Activated naive CD4-positive, alpha-beta T cell treated with anti-CD3 and anti-CD28 coated beads, Interleukin-2, amount 50 U/mL, for 24 hours (primary cell): ENCODE measurements around the gene CA12.

Source experiments
- H3K27ac Mint-ChIP-seq: one replicate; pipeline ENCODE4 v1.8.0; 2021; ENCODE audit warnings: mild to moderate bottlenecking, mixed read lengths
- H3K27me3 Mint-ChIP-seq: one replicate; pipeline ENCODE4 v1.8.0; 2021; ENCODE audit warnings: mixed read lengths
- H3K36me3 Mint-ChIP-seq: one replicate; pipeline ENCODE4 v1.8.0; 2021; ENCODE audit warnings: mixed read lengths
- H3K4me1 Mint-ChIP-seq: one replicate; pipeline ENCODE4 v1.8.0; 2021; ENCODE audit warnings: mixed read lengths
- H3K4me3 Mint-ChIP-seq: one replicate; pipeline ENCODE4 v1.8.0; 2021; ENCODE audit warnings: mild to moderate bottlenecking, mixed read lengths
- H3K9me3 Mint-ChIP-seq: one replicate; pipeline ENCODE4 v1.8.0; 2021; ENCODE audit warnings: mixed read lengths

The CA12 gene

GRCh38 chr15:63299943-63300575 is 81.6 kb downstream of the CA12 start:
- H3K4me1 Mint-ChIP-seq: peaks cover 6% of the 10 kb centered on the region
- H3K27me3 Mint-ChIP-seq: no peaks in the 10 kb centered on the region
- no peak overlapping the region for H3K27ac Mint-ChIP-seq
- no peak overlapping the region for H3K4me3 Mint-ChIP-seq
- H3K36me3 Mint-ChIP-seq: peaks cover 24% of the 10 kb centered on the region
- no peaks in the 10 kb centered on the region for H3K9me3 Mint-ChIP-seq

GRCh38 chr15:63296195-63296594 is 85.5 kb downstream of the CA12 start:
- Mint-ChIP-seq H3K36me3 (peaks cover 20% of the 10 kb centered on the region), H3K9me3 (no peaks in the 10 kb centered on the region)

GRCh38 chr15:63295341-63295740 is 86.3 kb downstream of the CA12 start:
- Mint-ChIP-seq H3K27me3 (no peaks in the 10 kb centered on the region), H3K27ac (no peak overlapping the region), H3K4me3 (no peak overlapping the region), H3K4me1 (peaks cover 9% of the 10 kb centered on the region), H3K36me3 (peaks cover 17% of the 10 kb centered on the region), H3K9me3 (no peaks in the 10 kb centered on the region)

More at GRCh38 chr15:63296195-63296594, 85.5 kb downstream of the CA12 start:
- Mint-ChIP-seq H3K27ac (no peak overlapping the region), H3K27me3 (no peaks in the 10 kb centered on the region), H3K4me1 (peaks cover 9% of the 10 kb centered on the region), H3K4me3 (no peak overlapping the region)

- Mint-ChIP-seq H3K27me3 (no peaks in the 10 kb centered on the region), H3K27ac (no peak overlapping the region), H3K4me3 (no peak overlapping the region), H3K4me1 (peaks cover 9% of the 10 kb centered on the region), H3K36me3 (peaks cover 17% of the 10 kb centered on the region), H3K9me3 (no peaks in the 10 kb centered on the region)
These were observed 87.3 kb downstream of the CA12 start for GRCh38 chr15:63294359-63294758.

- H3K27ac Mint-ChIP-seq: no peak overlapping the region
- H3K36me3 Mint-ChIP-seq: peaks cover 10% of the 10 kb centered on the region
These were observed 88.9 kb downstream of the CA12 start for GRCh38 chr15:63292771-63293170.

GRCh38 chr15:63292241-63292640 is 89.4 kb downstream of the CA12 start:
- peaks cover 17% of the 10 kb centered on the region for H3K4me1 Mint-ChIP-seq
- H3K9me3 Mint-ChIP-seq: no peaks in the 10 kb centered on the region
- no peak overlapping the region for H3K27ac Mint-ChIP-seq
- H3K27me3 Mint-ChIP-seq: no peaks in the 10 kb centered on the region
- peaks cover 9% of the 10 kb centered on the region for H3K36me3 Mint-ChIP-seq
- no peak overlapping the region for H3K4me3 Mint-ChIP-seq

More at GRCh38 chr15:63292771-63293170, 88.9 kb downstream of the CA12 start:
- Mint-ChIP-seq H3K9me3 (no peaks in the 10 kb centered on the region), H3K4me1 (peaks cover 17% of the 10 kb centered on the region), H3K27me3 (no peaks in the 10 kb centered on the region), H3K4me3 (no peak overlapping the region)

- Mint-ChIP-seq H3K36me3 (peaks cover 6% of the 10 kb centered on the region), H3K4me3 (no peak overlapping the region), H3K4me1 (peaks cover 17% of the 10 kb centered on the region), H3K27me3 (no peaks in the 10 kb centered on the region), H3K9me3 (no peaks in the 10 kb centered on the region), H3K27ac (no peak overlapping the region)
These were observed 90.1 kb downstream of the CA12 start for GRCh38 chr15:63291507-63291906.

GRCh38 chr15:63288778-63289378 is 92.8 kb downstream of the CA12 start:
- no peaks in the 10 kb centered on the region for H3K27me3 Mint-ChIP-seq
- peaks cover 3% of the 10 kb centered on the region for H3K36me3 Mint-ChIP-seq
- peaks cover 9% of the 10 kb centered on the region for H3K4me1 Mint-ChIP-seq
- H3K9me3 Mint-ChIP-seq: no peaks in the 10 kb centered on the region
- no peak overlapping the region for H3K4me3 Mint-ChIP-seq
- H3K27ac Mint-ChIP-seq: no peak overlapping the region

- Mint-ChIP-seq H3K9me3 (no peaks in the 10 kb centered on the region), H3K36me3 (peaks cover 7% of the 10 kb centered on the region), H3K27me3 (no peaks in the 10 kb centered on the region), H3K4me3 (no peak overlapping the region), H3K27ac (no peak overlapping the region), H3K4me1 (peaks cover 14% of the 10 kb centered on the region)
These were observed 93.3 kb downstream of the CA12 start for GRCh38 chr15:63288342-63288741.

- H3K27ac Mint-ChIP-seq: no peak overlapping the region
- peaks cover 7% of the 10 kb centered on the region for H3K36me3 Mint-ChIP-seq
These were observed 94.5 kb downstream of the CA12 start for GRCh38 chr15:63287109-63287508.

GRCh38 chr15:63284335-63284734 is 97.3 kb downstream of the CA12 start:
- H3K36me3 Mint-ChIP-seq: peaks cover 9% of the 10 kb centered on the region
- no peak overlapping the region for H3K4me3 Mint-ChIP-seq
- H3K4me1 Mint-ChIP-seq: peaks cover 21% of the 10 kb centered on the region
- no peaks in the 10 kb centered on the region for H3K9me3 Mint-ChIP-seq
- no peaks in the 10 kb centered on the region for H3K27me3 Mint-ChIP-seq
- no peak overlapping the region for H3K27ac Mint-ChIP-seq

More at GRCh38 chr15:63287109-63287508, 94.5 kb downstream of the CA12 start:
- Mint-ChIP-seq H3K4me3 (no peak overlapping the region), H3K9me3 (no peaks in the 10 kb centered on the region), H3K4me1 (peaks cover 19% of the 10 kb centered on the region), H3K27me3 (no peaks in the 10 kb centered on the region)

GRCh38 chr15:63283126-63283525 is 98.5 kb downstream of the CA12 start:
- Mint-ChIP-seq H3K4me3 (no peak overlapping the region), H3K27me3 (no peaks in the 10 kb centered on the region), H3K9me3 (no peaks in the 10 kb centered on the region), H3K27ac (no peak overlapping the region), H3K4me1 (peaks cover 24% of the 10 kb centered on the region), H3K36me3 (peaks cover 9% of the 10 kb centered on the region)

- H3K36me3 Mint-ChIP-seq: peaks cover 2% of the 10 kb centered on the region
- no peaks in the 10 kb centered on the region for H3K9me3 Mint-ChIP-seq
- peak overlapping the region; percentile 81 for H3K4me3 Mint-ChIP-seq
- peak overlapping the region; percentile 65 for H3K27ac Mint-ChIP-seq
- peaks cover 40% of the 10 kb centered on the region for H3K4me1 Mint-ChIP-seq
- no peaks in the 10 kb centered on the region for H3K27me3 Mint-ChIP-seq
These were observed 103.7 kb downstream of the CA12 start for GRCh38 chr15:63277893-63278456.

- Mint-ChIP-seq H3K36me3 (peaks cover 4% of the 10 kb centered on the region), H3K27me3 (no peaks in the 10 kb centered on the region), H3K27ac (peak within 1 kb of the TSS; percentile 92), H3K4me1 (peaks cover 39% of the 10 kb centered on the region), H3K9me3 (no peaks in the 10 kb centered on the region), H3K4me3 (peak within 1 kb of the TSS; percentile 88)
These were observed 104.4 kb downstream of the CA12 start, which contains the start of gene APH1B for GRCh38 chr15:63277038-63277892. Gene APH1B (plus strand): TSS chr15:63277605. CDS start chr15:63277624, 19 bp downstream.

- Mint-ChIP-seq H3K4me1 (peaks cover 39% of the 10 kb centered on the region), H3K9me3 (no peaks in the 10 kb centered on the region), H3K27ac (peak overlapping the region; percentile 92), H3K27me3 (no peaks in the 10 kb centered on the region), H3K4me3 (peak overlapping the region; percentile 88), H3K36me3 (peaks cover 4% of the 10 kb centered on the region)
These were observed 105.2 kb downstream of the CA12 start for GRCh38 chr15:63276342-63277037.
